HG03457 (cell line): ENCODE data around the gene FILIP1L.

Experiments
- ATAC-seq: cut with Tn5 transposase; IDR thresholded peaks from one replicate; pipeline ENCODE4 v1.9.1; 2021; ENCODE audit warnings: moderate number of reproducible peaks; ENCODE audit not compliant: unreplicated experiment

The FILIP1L gene

GRCh38 chr3:99929745-99930139 lies 184.6 kb downstream of the FILIP1L start:
- no peak for ATAC-seq

GRCh38 chr3:99928771-99929744 lies 185.2 kb downstream of the FILIP1L start:
- no peak for ATAC-seq

GRCh38 chr3:99927671-99928457 lies 186.4 kb downstream of the FILIP1L start:
- no peak for ATAC-seq

GRCh38 chr3:99925584-99926230 lies 188.6 kb downstream of the FILIP1L start:
- ATAC-seq = no peak

GRCh38 chr3:99923873-99924272 lies 190.4 kb downstream of the FILIP1L start:
- no peak for ATAC-seq

GRCh38 chr3:99921986-99922385 lies 192.3 kb downstream of the FILIP1L start:
- no peak for ATAC-seq

- ATAC-seq = no peak
These were observed 193.0 kb downstream of the FILIP1L start for GRCh38 chr3:99921377-99921695.

- no peak for ATAC-seq
These were observed 193.6 kb downstream of the FILIP1L start for GRCh38 chr3:99920481-99921376.

GRCh38 chr3:99919694-99920093 lies 194.6 kb downstream of the FILIP1L start:
- no peak for ATAC-seq

GRCh38 chr3:99918715-99919114 lies 195.6 kb downstream of the FILIP1L start:
- no peak for ATAC-seq

GRCh38 chr3:99915906-99916432 lies 198.3 kb downstream of the FILIP1L start:
- ATAC-seq = no peak

- ATAC-seq = no peak
These were observed 202.9 kb downstream of the FILIP1L start for GRCh38 chr3:99911433-99911832.

- no peak for ATAC-seq
These were observed 203.5 kb downstream of the FILIP1L start for GRCh38 chr3:99910752-99911290.

- ATAC-seq = no peak
These were observed 204.4 kb downstream of the FILIP1L start for GRCh38 chr3:99909714-99910495.

- no peak for ATAC-seq
These were observed 206.2 kb downstream of the FILIP1L start for GRCh38 chr3:99907959-99908544.

GRCh38 chr3:99903869-99904268 lies 210.4 kb downstream of the FILIP1L start:
- no peak for ATAC-seq

GRCh38 chr3:99902091-99902490 lies 212.2 kb downstream of the FILIP1L start:
- no peak for ATAC-seq

- ATAC-seq = no peak
These were observed 212.9 kb downstream of the FILIP1L start for GRCh38 chr3:99901200-99901926.
